CD4-positive, alpha-beta T cell treated with Interleukin-15 for 1 hour (primary cell): Measurements from ENCODE around the gene PCYT1A.
"Not testable (repeated sequence)": the region's sequence is repeated elsewhere in the genome, so short reads cannot be mapped to it uniquely, and the experiment has no call there.

Experiments
- DNase-seq: peaks from one replicate; pipeline ENCODE4 v3.0.0-alpha.2; 2020

Gene PCYT1A

DNA sequence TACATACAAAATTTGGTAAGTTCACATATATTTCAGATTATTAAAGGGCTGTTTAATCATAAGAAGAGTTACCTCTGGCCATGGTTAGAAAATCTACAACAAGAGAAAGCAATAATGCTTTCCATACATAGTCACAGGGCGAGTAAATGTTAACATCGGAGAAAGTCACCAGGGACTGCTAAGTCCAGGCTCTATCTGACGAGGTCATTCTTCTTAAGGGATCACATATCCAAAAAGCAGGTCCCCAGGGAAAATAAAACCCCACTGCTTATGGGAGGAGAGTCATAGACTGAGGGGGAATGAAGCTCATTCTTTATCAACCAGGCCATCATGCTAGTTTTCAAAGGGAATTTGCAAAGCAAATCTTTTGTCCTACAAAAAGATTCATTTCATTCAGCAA, 3.1 kb downstream of the PCYT1A start:
- no peak for DNase-seq

DNA sequence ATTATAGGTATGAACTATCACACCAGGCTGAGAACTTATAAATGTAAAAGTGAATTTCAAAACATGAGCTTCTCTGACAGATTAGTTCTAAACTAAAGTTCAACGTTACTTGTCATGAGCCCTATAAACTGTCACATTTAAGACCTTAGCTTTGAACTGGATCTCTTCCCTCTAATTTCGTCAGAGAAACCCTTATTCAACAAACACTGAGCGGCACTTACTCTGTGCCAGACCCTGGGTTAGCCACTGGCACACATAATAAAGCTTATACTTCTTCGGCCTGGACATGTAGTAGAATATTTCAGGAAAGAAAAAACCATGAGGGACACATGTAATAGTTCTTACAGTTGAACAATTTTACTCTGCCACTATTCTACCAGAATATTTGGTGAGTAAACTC, 5.6 kb downstream of the PCYT1A start:
- no peak for DNase-seq

DNA sequence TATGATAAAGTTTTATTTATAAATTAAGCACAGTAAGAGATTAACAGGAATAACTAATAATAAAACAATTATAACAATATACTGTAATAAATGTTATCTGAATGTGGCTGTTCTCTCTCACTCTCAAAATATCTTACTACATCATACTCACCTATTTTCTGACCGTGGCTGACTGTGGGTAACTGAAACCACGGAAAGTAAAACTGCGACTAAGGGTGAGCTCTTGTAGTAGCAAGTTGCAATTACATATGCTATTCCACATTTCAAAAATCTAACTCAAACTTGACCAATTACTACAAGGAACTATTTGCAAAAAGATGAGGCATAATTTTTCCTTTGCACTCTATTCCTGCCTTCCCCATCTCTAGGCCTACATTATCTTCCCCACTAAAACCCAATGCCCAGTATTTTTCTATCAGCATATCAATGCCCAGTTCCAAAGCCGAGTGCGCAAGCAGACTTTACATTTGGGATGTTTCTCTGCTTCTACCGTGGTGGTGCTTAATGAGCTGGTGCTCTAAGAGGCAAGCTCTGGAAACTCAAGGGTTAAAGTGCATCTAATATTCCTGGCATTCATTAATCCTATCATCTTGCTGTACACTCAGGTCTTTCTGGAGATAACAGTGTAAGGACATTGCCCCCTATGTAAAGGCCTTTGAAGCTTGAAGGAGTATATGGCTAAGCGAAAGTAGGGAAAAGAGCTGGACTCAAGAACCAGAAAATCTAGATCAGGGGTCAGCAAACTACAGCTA, 6.7 kb downstream of the PCYT1A start:
- no peak for DNase-seq

DNA sequence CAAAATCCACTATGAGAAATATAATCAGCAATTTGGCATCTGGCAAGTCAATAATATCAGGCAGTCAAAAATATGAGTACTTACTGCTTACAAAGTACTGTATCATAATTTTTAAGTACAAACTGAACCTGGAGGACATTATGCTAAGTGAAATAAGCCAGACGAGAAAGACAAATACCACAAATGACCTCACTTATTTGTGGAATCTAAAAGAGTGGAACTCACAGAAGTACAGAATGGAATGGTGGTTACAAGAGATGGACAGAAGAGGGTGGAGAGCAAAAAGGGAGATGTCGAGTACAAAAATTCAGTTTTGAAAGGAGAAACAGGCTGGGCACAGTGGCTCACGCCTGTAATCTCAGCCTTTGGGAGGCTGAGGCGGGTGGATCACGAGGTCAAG, 12.4 kb downstream of the PCYT1A start:
- no peak for DNase-seq

DNA sequence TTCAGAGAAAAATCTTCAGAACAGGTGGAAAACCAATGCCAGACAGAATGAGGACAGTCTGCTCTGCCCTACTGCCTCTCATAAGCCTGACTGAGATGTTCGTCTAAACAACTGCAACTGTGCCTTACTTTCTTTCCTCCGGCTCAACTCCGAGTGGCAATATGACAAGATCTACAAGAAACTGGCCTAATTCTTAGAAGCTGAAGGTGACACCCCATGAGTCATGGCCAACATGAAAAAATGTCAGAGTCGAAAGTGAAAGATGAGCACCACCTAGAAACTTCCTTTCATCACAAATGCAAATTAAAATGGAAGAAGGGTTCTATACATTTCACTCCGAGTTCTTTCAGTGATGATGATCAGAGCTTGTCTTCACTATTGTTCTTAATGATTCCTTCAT, 12.9 kb downstream of the PCYT1A start:
- peak; percentile 72 for DNase-seq

DNA sequence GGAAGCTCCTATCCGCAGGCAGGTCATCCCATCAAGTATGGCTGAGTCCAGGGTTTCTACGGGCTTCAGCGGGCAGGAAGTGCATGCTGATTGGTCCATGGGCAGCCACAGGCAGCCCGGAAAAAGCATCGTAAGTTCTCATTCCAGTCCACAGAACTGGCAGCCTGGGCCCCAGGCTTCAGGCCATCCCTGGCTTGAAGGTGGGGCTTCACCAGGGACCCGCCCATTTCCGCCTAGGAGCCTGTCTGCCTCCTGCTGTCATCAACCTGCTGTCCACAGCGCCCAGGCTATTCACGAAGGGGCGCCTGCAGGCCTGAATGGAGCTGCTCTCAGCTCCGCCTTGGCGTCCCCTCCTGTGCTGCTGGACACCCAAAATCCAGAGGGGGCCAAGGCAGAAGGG, 13.9 kb downstream of the PCYT1A start:
- DNase-seq, result no peak

DNA sequence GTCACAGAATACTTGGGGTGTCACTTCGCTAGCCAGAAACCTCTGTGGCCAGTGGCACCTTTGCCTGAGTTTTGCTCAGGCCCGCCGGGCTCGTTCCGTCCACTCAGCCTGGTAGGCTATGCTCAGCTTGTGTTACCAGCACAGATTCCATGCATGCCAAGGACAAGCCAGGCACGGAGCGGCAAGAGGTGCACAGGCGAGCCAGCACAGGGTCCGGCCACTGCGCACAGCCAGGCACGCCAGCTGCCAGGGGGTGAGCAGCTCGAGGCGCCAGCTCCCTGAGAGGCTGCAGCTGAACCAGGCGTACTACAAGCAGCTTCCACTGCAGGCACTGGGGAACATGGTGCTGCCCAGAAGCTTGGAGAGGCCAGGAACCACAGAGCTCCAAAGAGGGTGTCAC, 14.7 kb downstream of the PCYT1A start:
- no peak for DNase-seq

DNA sequence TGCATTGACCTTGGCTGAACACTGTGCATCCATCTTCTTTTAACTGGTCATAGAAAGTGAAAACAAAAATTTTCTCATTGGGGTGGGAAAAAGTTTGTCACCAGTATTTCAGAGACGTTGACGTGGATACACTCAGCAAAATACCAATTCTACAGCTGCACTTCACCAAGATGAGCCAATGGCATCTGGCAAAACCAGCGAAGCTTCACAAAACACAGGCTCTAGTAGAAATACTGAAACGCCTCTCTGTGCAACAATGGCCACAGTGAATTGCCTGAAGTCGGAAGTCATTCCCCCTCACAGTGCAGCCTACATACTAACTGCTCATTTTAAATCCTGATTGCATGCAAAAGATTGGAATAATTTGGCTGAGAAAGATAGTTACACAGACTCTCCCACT, 17.0 kb downstream of the PCYT1A start:
- no peak for DNase-seq

DNA sequence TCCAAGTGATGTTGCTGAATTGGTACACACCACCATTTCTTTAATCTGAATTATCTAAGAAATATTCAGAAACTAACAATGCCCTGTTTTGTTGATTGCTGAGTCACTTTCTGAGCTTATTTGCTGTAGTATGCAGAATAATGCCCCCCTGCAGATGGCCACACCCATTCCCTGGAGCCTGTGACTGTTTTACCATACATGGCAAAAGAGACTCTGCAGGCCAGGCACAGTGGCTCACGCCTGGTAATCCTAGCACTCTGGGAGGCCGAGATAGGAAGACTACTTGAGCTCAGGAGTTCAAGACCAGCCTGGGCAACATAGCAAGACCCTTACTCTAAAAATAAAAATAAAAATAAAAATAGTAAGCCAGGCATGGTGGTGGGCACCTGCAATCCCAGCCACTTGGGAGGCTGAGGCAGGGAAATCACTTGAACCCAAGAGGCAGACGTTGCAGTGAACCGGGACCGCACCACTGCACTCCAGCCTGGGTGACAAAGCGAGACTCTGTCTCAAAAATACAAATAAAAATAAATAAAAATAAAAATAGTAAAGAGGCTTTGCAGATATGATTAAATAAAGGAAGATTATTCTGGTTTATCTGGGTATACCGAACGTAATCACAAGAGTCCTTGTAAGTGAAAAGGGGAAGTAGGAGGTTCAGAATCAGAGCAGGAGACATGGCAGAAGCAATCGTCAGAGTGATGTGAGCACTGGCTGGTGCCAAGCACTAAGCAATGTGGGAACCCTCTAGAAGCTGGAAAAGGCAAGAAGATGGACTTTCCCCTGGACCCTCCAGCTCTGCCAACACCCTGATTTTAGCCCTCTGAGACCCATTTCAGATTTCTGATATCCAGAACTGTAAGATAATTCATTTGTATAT, 19.0 kb downstream of the PCYT1A start:
- no peak for DNase-seq

DNA sequence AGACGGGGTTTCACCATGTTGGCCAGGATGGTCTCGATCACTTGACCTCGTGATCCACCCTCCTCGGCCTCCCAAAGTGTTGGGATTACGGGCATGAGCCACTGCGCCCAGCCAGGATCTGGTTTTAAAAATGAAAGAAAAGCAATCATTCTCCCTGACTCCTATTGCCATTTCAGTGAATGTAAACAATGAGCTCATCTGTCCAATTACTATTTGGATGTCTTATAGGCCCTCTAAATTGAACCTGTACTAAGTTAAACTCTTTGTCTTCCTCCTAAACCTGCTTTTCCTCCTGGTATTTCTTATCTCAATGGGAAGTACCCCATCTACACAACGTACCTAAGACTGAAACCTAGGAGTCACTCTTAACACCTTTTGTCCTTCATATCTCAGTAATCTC, 23.7 kb downstream of the PCYT1A start:
- no peak for DNase-seq

DNA sequence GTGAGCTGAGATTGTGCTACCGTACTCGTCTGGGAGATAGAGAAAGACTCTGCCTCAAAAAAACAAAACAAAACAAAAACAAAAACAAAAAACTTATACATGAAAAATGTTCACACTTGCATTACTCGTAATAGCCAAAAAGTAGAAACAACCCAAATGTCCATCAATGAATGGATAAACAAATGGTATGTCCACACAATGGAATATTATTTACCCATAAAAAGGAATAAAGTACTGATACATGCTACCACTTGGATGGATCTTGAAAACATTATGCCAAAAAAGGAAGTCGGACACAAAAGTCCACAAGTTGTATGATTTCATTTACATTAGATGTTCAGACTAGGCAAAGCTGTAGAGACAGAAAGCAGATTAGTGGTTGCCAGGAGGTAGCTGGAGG, 26.7 kb downstream of the PCYT1A start:
- no peak for DNase-seq

DNA sequence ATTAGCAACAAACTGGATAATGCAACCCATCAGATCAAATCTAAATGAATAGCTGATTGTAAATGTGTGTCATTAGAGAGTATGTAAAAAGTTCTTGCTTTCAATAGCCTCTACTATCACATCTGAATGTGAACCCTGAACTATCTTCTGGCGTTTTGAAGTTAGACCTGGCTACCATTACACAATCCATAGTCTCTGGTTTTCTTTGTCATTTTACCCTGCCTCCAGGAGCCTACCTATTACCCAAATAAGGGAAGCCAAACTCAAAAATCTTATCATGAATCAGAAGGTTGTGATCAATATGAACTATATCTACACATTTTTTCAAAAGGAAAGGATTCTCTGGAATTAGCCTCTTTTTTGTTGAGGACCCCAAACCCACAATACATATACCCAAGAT, 31.8 kb downstream of the PCYT1A start:
- DNase-seq, result no peak

DNA sequence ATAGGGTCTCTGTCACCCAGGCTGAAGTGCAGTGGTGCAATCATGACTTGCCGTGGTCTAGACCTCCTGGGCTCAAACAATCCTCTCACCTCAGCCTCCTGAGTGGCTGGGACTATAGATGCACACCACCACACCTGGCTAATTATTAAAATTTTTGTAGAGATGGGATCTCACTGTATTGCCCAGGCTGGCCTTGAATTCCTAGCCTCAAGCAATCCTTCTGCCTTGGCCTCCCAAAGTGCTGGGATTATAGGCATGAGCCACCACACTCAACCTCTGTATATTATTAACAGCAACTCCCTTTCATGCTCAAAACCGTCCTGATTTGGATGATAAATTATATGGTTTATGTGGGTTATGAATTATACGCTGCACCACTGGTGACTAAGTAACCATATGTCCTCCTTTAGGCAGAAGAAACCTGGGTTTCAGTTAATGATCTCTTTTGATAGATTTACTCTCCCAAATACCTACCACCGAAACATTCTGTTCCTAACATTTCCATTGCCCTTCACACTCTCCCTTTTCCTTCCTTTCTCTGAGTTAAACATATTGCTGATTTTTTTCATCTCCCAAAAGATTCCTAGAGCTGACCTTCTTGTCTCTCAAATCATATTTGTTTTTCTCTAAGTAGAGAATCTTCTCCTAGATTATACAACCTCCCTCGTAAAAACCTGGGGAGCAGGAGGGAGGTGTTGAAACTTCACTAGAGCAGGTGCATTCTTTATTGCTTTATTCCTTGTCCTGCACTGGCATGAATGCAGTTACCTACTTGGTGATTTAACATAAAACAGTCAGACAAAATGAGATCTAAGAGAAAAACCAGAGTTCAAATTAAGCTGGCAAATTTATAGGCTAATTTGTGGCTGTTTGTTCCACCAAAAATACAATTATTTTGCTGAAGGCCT, 32.9 kb downstream of the PCYT1A start:
- no peak for DNase-seq

DNA sequence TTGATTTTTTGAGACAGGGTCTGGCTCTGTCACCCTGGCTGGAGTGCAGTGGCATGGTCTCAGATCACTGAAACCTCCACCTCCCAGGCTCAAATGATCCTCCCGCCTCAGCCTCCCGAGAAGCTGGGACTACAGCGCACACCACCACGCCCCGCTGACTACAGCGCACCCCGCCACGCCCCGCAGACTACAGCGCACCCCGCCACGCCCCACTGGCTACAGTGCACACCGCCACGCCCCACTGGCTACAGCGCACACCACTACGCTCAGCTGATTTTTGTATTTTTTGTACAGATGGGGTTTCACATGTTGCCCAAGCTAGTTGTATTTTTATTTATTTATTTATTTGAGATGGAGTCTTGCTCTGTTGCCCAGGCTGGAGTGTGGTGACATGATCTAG, 35.6 kb downstream of the PCYT1A start:
- DNase-seq, result no peak

DNA sequence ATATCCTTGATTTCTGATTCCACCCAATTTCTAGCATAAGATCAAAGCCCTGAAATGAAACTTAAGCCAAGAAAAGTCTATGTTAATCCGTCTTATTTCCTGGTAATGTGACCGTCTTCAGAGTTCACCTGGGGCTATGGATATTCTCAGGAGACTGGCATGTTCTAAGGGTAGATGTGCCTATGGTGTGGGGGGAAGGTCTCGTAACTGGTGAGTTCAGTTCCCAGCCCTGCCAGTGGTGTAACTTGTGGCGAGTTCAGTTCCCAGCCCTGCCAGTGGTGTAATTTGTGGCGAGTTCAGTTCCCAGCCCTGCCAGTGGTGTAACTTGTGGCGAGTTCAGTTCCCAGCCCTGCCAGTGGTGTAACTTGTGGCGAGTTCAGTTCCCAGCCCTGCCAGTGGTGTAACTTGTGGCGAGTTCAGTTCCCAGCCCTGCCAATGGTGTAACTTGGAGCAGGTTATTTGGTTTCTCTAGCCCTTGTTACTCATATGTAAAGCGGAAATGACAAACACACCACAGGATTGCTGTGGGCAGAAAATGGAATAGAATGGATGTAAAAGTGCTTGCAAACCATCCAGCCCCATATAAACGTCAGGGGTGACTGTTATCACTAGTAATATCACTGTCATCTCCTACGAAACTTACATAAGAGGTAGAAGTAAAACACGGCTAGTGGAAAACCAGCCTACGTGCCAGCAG, 40.8 kb downstream of the PCYT1A start:
- no peak for DNase-seq

DNA sequence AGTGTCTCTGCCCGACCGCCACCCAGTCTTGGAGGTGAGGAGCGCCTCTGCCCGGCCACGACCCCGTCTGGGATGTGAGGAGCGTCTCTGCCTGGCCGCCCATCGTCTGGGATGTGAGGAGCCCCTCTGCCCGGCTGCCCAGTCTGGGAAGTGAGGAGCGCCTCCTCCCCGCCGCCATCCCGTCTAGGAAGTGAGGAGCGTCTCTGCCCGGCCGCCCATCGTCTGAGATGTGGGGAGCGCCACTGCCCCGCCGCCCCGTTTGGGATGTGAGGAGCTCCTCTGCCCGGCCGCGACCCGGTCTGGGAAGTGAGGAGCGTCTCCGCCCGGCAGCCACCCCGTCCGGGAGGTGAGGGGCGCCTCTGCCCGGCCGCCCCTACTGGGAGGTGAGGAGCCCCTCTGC, 43.4 kb downstream of the PCYT1A start:
- DNase-seq, result not testable (repeated sequence)

DNA sequence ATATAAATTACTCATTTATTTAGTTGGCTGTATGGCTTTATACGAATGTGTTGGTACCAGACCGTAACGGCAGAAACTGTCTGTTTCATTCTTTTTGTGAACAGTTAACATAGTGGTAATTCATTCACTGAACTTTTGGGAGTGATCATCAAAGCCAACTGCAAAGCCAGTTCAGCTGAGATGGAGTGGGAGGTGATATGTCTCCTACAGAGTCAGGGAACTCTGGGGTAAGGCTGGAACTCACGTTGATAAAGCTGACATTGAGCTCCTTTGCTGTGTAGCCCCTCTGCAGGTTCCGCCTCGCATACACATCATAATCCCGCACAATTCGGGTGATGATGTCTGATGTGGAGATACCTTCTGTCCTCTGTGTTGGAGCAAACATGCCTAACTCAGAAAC, 45.8 kb downstream of the PCYT1A start:
- no peak for DNase-seq

DNA sequence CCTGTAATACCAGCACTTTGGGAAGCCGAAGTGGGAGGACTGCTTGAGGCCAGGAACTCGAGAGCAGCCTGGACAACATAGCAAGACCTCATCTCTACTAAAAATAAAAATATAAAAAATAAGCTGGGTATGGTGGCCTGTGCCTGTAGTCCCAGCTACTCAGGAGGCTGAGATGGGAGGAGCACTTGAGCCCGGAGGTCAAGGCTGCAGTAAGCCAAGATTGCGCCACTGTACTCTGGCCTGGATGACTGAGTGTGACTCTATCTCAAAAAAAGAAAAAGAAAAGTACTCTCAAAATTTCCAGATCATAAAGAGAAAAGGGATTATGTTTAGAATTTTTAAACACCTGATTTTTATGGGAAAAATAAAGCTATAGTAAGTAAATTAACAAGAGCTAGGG, 47.1 kb downstream of the PCYT1A start:
- no peak for DNase-seq

DNA sequence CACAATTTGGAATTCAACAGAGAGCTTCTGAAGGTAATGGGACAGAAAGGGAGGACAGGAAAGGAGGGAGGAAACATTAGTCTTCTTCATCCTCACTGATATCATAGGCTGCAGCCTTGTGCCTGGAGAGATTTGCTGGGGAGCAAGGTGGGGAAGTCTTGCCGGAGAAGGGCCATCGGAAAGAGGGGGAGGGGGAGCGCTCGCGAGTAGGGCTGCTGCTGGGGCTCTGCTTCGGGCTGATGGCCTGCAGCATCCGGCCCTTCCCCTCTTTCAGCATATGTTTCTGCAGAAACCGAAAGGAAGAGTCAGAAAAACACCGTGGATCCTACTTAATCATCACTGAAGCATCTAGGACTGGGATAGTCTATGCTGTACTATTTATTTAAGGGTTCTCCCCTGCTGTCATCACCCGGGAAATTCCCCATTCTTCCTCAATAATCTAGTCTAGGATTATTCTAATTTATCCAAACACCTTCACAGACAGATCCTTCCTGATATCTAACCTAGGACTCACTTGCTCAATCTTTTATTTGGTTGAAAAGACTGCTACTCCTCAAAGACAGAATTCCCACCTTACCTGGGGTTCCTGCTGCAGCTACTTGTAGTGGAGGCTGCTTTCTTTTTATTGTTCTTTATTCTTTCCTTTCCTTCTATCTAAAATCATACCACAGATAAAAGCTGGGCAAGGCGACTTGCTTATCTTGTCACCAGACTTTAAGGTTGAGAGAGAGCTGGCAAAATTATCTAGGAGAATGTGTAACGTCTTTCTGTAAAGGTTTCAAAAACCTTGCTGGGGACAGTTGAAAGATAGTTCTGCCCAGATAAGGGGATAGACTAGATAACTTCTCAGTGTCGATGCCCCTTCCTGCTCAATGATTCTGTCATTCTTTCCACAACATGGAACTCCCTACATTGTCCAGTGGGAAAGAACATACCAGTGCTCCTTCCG, 48.6 kb downstream of the PCYT1A start:
- DNase-seq, result no peak

DNA sequence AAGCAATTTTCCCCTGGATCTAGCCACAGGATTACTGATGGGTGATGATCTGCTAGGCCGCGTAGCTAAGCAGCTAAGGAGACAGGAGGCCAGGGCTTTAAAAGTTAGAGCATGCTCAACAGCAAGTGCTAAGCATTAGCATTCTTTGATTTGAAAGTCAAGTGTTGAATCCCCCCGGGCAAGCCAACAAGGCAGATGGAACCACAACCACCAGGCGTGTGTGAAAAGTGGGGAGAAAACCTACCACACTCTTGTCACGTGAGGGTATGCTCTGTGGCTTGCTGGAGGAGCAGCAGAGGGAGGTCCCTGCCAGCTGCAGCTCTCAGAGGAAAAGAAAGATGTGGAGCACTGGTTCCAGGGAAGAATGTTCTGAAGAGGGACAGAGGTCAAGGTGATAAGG, 50.3 kb downstream of the PCYT1A start:
- DNase-seq, result no peak

DNA sequence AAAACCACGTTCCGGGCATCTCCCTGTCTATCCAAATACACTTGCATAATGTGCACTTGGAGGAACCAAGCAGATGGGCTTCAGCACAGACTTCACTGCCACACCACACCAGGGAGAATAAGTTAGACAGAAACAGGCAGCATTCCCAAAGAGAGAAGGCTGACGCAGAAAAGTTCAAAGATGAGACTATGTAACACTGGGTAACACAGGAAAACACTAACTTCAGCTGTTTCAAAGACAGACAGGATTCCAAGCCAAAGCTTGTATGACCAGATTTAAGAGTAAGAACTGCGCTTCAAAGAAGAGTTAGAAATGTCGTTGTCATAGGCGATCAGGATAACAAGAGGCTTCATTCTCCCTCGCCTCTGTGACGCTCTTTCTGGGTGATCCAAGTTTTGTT, 51.3 kb downstream of the PCYT1A start:
- DNase-seq, result no peak
